ENCODE results near the gene OPN1MW.
"Not testable (repeated sequence)": the region's sequence is repeated elsewhere in the genome, so short reads cannot be mapped to it uniquely, and the experiment has no call there.

Gene OPN1MW

GRCh38 chrX:154168384-154168783 lies 14.0 kb upstream of the OPN1MW start:
- H3K4me1 ChIP-seq (ENCODE audit: insufficient read depth, low read length); H3K36me3 ChIP-seq (ENCODE audit: insufficient read depth, low read length); H3K9me3 ChIP-seq (ENCODE audit: control insufficient read depth, insufficient read depth, low read length); H3K9ac ChIP-seq (ENCODE audit: low read depth, low read length): not testable (repeated sequence)

- not testable (repeated sequence) for H3K36me3 ChIP-seq (ENCODE audit: insufficient read depth, low read length); H3K4me1 ChIP-seq (ENCODE audit: insufficient read depth, low read length); H3K9ac ChIP-seq (ENCODE audit: low read depth, low read length); H3K9me3 ChIP-seq (ENCODE audit: control insufficient read depth, insufficient read depth, low read length)
These were observed 9.9 kb upstream of the OPN1MW start for GRCh38 chrX:154172535-154172943.

- H3K36me3 ChIP-seq (ENCODE audit: insufficient read depth, low read length); H3K4me1 ChIP-seq (ENCODE audit: insufficient read depth, low read length); H3K9ac ChIP-seq (ENCODE audit: low read depth, low read length); H3K9me3 ChIP-seq (ENCODE audit: control insufficient read depth, insufficient read depth, low read length): not testable (repeated sequence)
These were observed 8.0 kb upstream of the OPN1MW start for GRCh38 chrX:154174356-154174755.

- H3K4me1 ChIP-seq (ENCODE audit: insufficient read depth, low read length), result not testable (repeated sequence)
These were observed 1.4 kb downstream of the OPN1MW start for GRCh38 chrX:154183794-154184193.

GRCh38 chrX:154192846-154193245 lies 10.4 kb downstream of the OPN1MW start:
- H3K9ac ChIP-seq (ENCODE audit: low read depth, low read length); H3K4me1 ChIP-seq (ENCODE audit: insufficient read depth, low read length); H3K9me3 ChIP-seq (ENCODE audit: control insufficient read depth, insufficient read depth, low read length); H3K36me3 ChIP-seq (ENCODE audit: insufficient read depth, low read length): not testable (repeated sequence)

More at GRCh38 chrX:154183794-154184193, 1.4 kb downstream of the OPN1MW start:
- H3K9ac ChIP-seq (ENCODE audit: low read depth, low read length); H3K9me3 ChIP-seq (ENCODE audit: control insufficient read depth, insufficient read depth, low read length); H3K36me3 ChIP-seq (ENCODE audit: insufficient read depth, low read length): not testable (repeated sequence)

GRCh38 chrX:154194316-154194715 lies 11.9 kb downstream of the OPN1MW start:
- H3K9ac ChIP-seq (ENCODE audit: low read depth, low read length); H3K4me1 ChIP-seq (ENCODE audit: insufficient read depth, low read length); H3K9me3 ChIP-seq (ENCODE audit: control insufficient read depth, insufficient read depth, low read length); H3K36me3 ChIP-seq (ENCODE audit: insufficient read depth, low read length): not testable (repeated sequence)

GRCh38 chrX:154196466-154196865 lies 14.1 kb downstream of the OPN1MW start:
- not testable (repeated sequence) for H3K9ac ChIP-seq (ENCODE audit: low read depth, low read length); H3K4me1 ChIP-seq (ENCODE audit: insufficient read depth, low read length); H3K36me3 ChIP-seq (ENCODE audit: insufficient read depth, low read length); H3K9me3 ChIP-seq (ENCODE audit: control insufficient read depth, insufficient read depth, low read length)

GRCh38 chrX:154209670-154210418 lies 27.4 kb downstream of the OPN1MW start:
- not testable (repeated sequence) for H3K9me3 ChIP-seq (ENCODE audit: control insufficient read depth, insufficient read depth, low read length); H3K4me1 ChIP-seq (ENCODE audit: insufficient read depth, low read length); H3K36me3 ChIP-seq (ENCODE audit: insufficient read depth, low read length); H3K9ac ChIP-seq (ENCODE audit: low read depth, low read length)

GRCh38 chrX:154211057-154211456 lies 28.7 kb downstream of the OPN1MW start:
- H3K36me3 ChIP-seq (ENCODE audit: insufficient read depth, low read length); H3K9me3 ChIP-seq (ENCODE audit: control insufficient read depth, insufficient read depth, low read length); H3K9ac ChIP-seq (ENCODE audit: low read depth, low read length); H3K4me1 ChIP-seq (ENCODE audit: insufficient read depth, low read length): not testable (repeated sequence)

- H3K4me1 ChIP-seq (ENCODE audit: insufficient read depth, low read length); H3K9ac ChIP-seq (ENCODE audit: low read depth, low read length); H3K9me3 ChIP-seq (ENCODE audit: control insufficient read depth, insufficient read depth, low read length); H3K36me3 ChIP-seq (ENCODE audit: insufficient read depth, low read length): not testable (repeated sequence)
These were observed 29.1 kb downstream of the OPN1MW start for GRCh38 chrX:154211499-154211898.

- not testable (repeated sequence) for H3K4me1 ChIP-seq (ENCODE audit: insufficient read depth, low read length); H3K9me3 ChIP-seq (ENCODE audit: control insufficient read depth, insufficient read depth, low read length); H3K36me3 ChIP-seq (ENCODE audit: insufficient read depth, low read length); H3K9ac ChIP-seq (ENCODE audit: low read depth, low read length)
These were observed 37.1 kb downstream of the OPN1MW start, which contains the start of gene OPN1MW2 for GRCh38 chrX:154219456-154219855. OPN1MW2 (plus strand) TSS chrX:154219756; CDS start chrX:154219816, 60 bp downstream.

- H3K9ac ChIP-seq (ENCODE audit: low read depth, low read length); H3K9me3 ChIP-seq (ENCODE audit: control insufficient read depth, insufficient read depth, low read length); H3K36me3 ChIP-seq (ENCODE audit: insufficient read depth, low read length); H3K4me1 ChIP-seq (ENCODE audit: insufficient read depth, low read length): not testable (repeated sequence)
These were observed 42.9 kb downstream of the OPN1MW start for GRCh38 chrX:154225292-154225691.

- not testable (repeated sequence) for H3K4me1 ChIP-seq (ENCODE audit: insufficient read depth, low read length); H3K9me3 ChIP-seq (ENCODE audit: control insufficient read depth, insufficient read depth, low read length); H3K36me3 ChIP-seq (ENCODE audit: insufficient read depth, low read length); H3K9ac ChIP-seq (ENCODE audit: low read depth, low read length)
These were observed 44.3 kb downstream of the OPN1MW start for GRCh38 chrX:154226706-154227105.

GRCh38 chrX:154231443-154231842 lies 49.0 kb downstream of the OPN1MW start:
- H3K4me1 ChIP-seq (ENCODE audit: insufficient read depth, low read length); H3K36me3 ChIP-seq (ENCODE audit: insufficient read depth, low read length); H3K9ac ChIP-seq (ENCODE audit: low read depth, low read length); H3K9me3 ChIP-seq (ENCODE audit: control insufficient read depth, insufficient read depth, low read length): not testable (repeated sequence)

GRCh38 chrX:154233620-154234019 lies 51.2 kb downstream of the OPN1MW start:
- not testable (repeated sequence) for H3K4me1 ChIP-seq (ENCODE audit: insufficient read depth, low read length); H3K9ac ChIP-seq (ENCODE audit: low read depth, low read length); H3K9me3 ChIP-seq (ENCODE audit: control insufficient read depth, insufficient read depth, low read length); H3K36me3 ChIP-seq (ENCODE audit: insufficient read depth, low read length)
